Cardiac fibroblast (primary cell): ENCODE data around the gene XRN2.
A peak's percentile ranks its signal among the peaks of the same experiment; 100 is the strongest.

Experiments used
- DNase-seq, 2 donors: peaks; one replicate each; pipeline versions ENCODE4 v3.0.0 to v3.0.0-alpha.2; 2010; ENCODE audit warnings: low read depth in 2 of 2
- H3K4me3 ChIP-seq, 2 donors: replicated peaks in 1 of 2; 1 replicate in 1 of 2; 2 replicates in 1 of 2; pipeline ENCODE4 v1.5.1; 2011; ENCODE audit warnings: low read depth in 2 of 2, low read length in 2 of 2, mild to moderate bottlenecking in 2 of 2, moderate library complexity in 1 of 2
- CTCF ChIP-seq: IDR thresholded peaks from one replicate; pipeline ENCODE4 v1.5.1; 2011; ENCODE audit warnings: low read depth, mild to moderate bottlenecking, low read length, inconsistent platforms

Gene XRN2

DNA sequence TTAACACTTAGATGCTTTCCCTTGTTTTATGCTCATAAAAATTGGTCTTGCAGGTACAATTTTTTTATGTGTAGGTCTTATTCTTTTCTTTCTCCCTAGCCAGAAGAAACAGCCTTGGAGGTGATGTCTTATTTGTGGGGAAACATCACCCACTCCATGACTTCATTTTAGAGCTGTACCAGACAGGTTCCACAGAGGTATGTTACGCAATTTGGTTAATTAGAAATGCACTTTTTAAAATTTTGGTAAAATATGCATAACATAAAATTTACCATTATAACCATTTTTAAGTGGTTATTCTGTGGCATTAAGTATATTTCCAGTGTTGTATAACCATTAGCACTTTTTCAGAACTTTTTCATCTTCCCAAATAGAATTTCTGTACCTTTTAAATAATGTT lies 52.9 kb downstream of the XRN2 start:
- no peak overlapping the region for H3K4me3 ChIP-seq
- DNase-seq, result no peak
- TF ChIP-seq CTCF, result no peak

- TF ChIP-seq CTCF, result no peak
- no peak overlapping the region for H3K4me3 ChIP-seq
- DNase-seq, result no peak
Observed at GRCh38 chr20:21356386-21356785, 53.3 kb downstream of the XRN2 start.

DNA sequence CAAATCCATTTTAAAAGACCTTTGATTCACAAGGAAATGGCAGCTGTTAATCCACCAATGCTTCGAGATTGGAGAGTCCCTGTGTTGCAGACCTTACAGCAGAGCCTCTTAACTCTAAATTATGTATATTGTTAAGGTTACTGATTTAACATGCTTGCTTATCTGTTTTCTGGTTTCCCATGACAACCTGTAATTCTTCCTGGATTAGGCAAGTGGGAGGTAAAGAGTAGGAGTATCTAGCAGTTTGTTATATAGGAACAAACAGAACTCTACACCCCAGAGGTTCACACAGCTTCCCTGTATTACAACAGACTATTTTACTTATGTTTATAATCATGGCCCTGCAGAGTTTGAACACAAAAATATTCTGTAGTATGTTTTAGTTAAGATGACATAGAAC lies 54.7 kb downstream of the XRN2 start:
- TF ChIP-seq CTCF, result no peak
- no peak overlapping the region for H3K4me3 ChIP-seq
- peak; percentile 6 to 35 for DNase-seq

GRCh38 chr20:21358737-21359136 lies 55.6 kb downstream of the XRN2 start:
- no peak overlapping the region for H3K4me3 ChIP-seq
- DNase-seq, result no peak
- TF ChIP-seq CTCF, result no peak

DNA sequence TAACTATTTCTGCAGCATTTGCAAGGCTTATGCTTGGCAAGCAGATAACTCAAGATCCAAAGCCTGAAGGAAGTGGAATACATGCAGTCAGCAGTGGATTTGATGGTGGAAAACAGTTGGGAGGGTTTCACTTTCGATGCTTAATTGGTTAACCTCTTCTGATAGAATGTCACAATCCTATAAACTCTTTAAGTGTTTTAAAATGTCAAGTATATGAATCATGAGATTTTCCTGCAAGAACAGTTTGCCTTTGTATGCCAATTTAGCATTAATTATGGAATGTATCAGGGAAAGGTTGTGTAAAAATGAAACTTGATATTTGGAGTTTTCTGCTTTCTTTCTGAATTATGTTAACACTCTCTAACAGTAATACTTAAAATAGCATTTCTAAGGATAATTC lies 57.6 kb downstream of the XRN2 start:
- DNase-seq, result peak; percentile 5 to 28
- H3K4me3 ChIP-seq, result no peak overlapping the region
- no peak for TF ChIP-seq CTCF

DNA sequence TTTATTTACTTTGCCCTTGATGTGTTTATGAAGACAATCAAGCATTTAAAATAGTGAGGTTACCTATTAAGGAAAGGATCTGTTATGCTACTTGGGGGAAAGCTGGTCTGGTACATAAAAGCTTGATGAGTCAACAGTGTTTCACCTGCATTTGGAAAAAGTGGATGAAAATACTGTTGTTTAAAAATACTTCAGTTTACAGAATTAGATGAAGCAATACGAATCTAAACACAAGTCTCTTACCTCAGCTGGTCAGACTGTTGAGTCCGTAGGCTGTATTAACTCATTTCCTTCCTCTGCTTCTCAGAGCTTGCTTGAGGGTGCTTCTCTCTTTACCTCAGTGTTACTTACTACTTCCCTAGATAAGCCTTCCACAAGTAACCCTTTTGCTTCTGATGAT lies 58.1 kb downstream of the XRN2 start:
- H3K4me3 ChIP-seq, result no peak overlapping the region
- TF ChIP-seq CTCF, result no peak
- DNase-seq, result peak; percentile 39 to 60

GRCh38 chr20:21364413-21364812 lies 61.3 kb downstream of the XRN2 start:
- H3K4me3 ChIP-seq, result no peak overlapping the region
- TF ChIP-seq CTCF, result no peak
- DNase-seq, result no peak
